AG10803 (cell line): ENCODE measurements around the gene MAD2L1.
A peak's percentile ranks its signal among the peaks of the same experiment; 100 is the strongest.

Experiments
- DNase-seq: peaks from one replicate; pipeline ENCODE4 v3.0.0; 2010; ENCODE audit warnings: low read depth
- H3K4me3 ChIP-seq: 2 replicates; pipeline ENCODE4 v1.5.1; 2011; ENCODE audit warnings: mild to moderate bottlenecking, low read length, control low read depth
- CTCF ChIP-seq: conservative IDR thresholded peaks from 2 replicates; pipeline ENCODE4 v1.5.1; 2011; ENCODE audit warnings: mild to moderate bottlenecking, low read length, control low read depth, inconsistent platforms

Gene MAD2L1

GRCh38 chr4:120007191-120007871 is 59.3 kb downstream of the MAD2L1 start:
- DNase-seq, result peak; percentile 91
- H3K4me3 ChIP-seq, result no peak overlapping the region
- no peak for TF ChIP-seq CTCF
